Epithelial cell of proximal tubule (primary cell): Measurements from ENCODE around the gene EIF3J. TPM values are rescaled to one million over a fixed set of nuclear protein-coding genes. Genes with fewer than 3 reads are reported as not detected.

ENCODE experiments used
- DNase-seq: peaks from one replicate; pipeline ENCODE4 v3.0.0-alpha.2; 2011; ENCODE audit warnings: low read depth
- H3K4me3 ChIP-seq: 2 replicates; pipeline ENCODE4 v1.5.1; 2011; ENCODE audit warnings: low read depth, mild to moderate bottlenecking, low read length
- CTCF ChIP-seq: conservative IDR thresholded peaks from 2 replicates; pipeline ENCODE4 v1.5.1; 2012; ENCODE audit warnings: low read depth, mild to moderate bottlenecking, low read length
- total RNA-seq: library from RNA; depleted of rRNA; stranded (reverse); fragments of >200 nt; gene quantifications from 2 replicates; pipeline ENCODE4 v1.2.3, GENCODE V29; 2015

The EIF3J gene
- total RNA-seq, 1 donor from 2014 or later, result 52.3 TPM

GRCh38 chr15:44570361-44570760, 33.4 kb downstream of the EIF3J start:
- DNase-seq, result no peak
- H3K4me3 ChIP-seq, result no peak overlapping the region
- no peak for TF ChIP-seq CTCF

DNA sequence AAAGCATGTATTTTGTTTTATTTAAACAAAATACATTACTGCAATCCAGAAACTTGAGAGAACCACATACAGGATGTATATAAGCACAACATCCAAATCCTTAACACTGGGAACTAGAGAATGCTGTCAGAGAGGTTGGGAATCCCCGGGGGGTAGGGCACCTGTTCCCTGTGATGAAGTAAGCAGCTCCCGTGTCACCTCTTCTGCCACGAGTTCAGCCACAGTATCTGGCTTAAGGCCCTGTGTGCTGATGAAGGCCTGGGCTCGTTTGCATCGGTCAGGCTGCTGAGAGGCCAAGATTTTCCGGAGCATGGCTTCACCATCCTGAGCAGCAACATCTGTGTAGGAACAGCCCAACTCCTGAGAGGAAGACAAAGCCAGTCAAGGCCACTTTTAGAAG, 36.4 kb downstream of the EIF3J start:
- H3K4me3 ChIP-seq, result no peak overlapping the region
- DNase-seq, result no peak

GRCh38 chr15:44574734-44575133, 37.8 kb downstream of the EIF3J start:
- H3K4me3 ChIP-seq, result no peak overlapping the region
- TF ChIP-seq CTCF, result no peak
- no peak for DNase-seq

More for the DNA sequence above, 36.4 kb downstream of the EIF3J start:
- TF ChIP-seq CTCF, result no peak

- no peak for TF ChIP-seq CTCF
- H3K4me3 ChIP-seq, result no peak overlapping the region
- no peak for DNase-seq
Observed at GRCh38 chr15:44580105-44580504, 43.2 kb downstream of the EIF3J start.

- DNase-seq, result no peak
- peak; percentile 70 for TF ChIP-seq CTCF
- H3K4me3 ChIP-seq, result no peak overlapping the region
Observed at GRCh38 chr15:44584162-44584749, 47.3 kb downstream of the EIF3J start.

DNA sequence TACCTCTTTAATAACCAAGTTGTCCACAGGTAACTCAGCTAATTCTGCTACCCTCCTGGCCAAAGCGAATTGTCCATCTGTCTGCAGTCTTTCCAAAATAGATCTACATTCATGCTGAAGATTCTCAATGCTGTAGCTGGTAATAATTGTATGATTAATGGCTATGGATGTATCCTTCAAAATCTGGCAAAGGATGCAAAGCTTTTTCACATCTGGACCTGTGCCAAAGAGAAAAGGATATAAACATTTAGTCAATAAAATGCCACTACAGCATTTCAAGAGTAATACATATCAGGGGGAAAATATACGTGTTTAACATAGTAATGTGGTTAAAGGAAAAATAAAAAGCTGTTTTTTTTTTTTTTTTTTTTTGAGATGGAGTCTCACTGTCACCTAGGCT, 48.7 kb downstream of the EIF3J start:
- H3K4me3 ChIP-seq, result no peak overlapping the region
- no peak for DNase-seq
- TF ChIP-seq CTCF, result no peak

DNA sequence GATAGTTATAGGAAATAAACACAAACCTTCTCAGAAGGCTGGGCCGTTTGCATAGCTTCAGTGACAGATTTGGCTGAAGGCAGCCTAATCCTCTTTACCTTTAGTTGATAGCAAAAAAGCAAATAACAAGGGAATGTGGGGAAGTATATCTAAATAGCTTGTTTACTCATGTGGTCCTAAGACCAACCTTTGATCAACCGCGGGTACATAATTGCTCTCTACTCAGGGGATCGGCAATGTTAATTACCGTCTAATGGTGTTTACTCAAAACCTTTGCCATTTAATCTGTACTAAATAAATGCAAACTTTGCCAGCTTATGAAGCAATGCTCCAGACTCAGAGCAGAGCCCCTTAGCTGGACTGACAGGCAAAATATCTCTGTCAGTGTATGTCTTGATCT, 51.6 kb downstream of the EIF3J start:
- TF ChIP-seq CTCF, result no peak
- no peak overlapping the region for H3K4me3 ChIP-seq
- DNase-seq, result no peak
